ENCODE measurements around the gene EBLN1.
"Not testable (repeated sequence)": the region's sequence is repeated elsewhere in the genome, so short reads cannot be mapped to it uniquely, and the experiment has no call there.

- TF ChIP-seq CTCF (IDR thresholded peaks at IDR 0.05); POLR2A (IDR thresholded peaks at IDR 0.05); POLR2AphosphoS5 (IDR thresholded peaks at IDR 0.05); EP300 (IDR thresholded peaks at IDR 0.05; ENCODE audit: low read depth): not testable (repeated sequence)
Measured at GRCh38 chr10:22217084-22217483, 731 bp downstream of the EBLN1 start.

Measured in transverse colon (tissue), 4 donors.